CD8-positive, alpha-beta memory T cell (primary cell): Measurements from ENCODE around the gene CALHM4. TPM values are rescaled to one million over a fixed set of nuclear protein-coding genes. Genes with fewer than 3 reads are reported as not detected.

Source experiments
- CTCF ChIA-PET: fragments of 350-600 bp; sonication (Branson Sonifier 250); formaldehyde crosslinking; loops from one replicate; lab custom pipeline; 2021; ENCODE audit warnings: antibody characterized with exemption; lab: Charles Lee
- POLR2A ChIA-PET: fragments of 350-600 bp; sonication (Branson Sonifier 250); formaldehyde crosslinking; loops from one replicate; lab custom pipeline; 2021; ENCODE audit warnings: antibody characterized with exemption; lab: Charles Lee
- DNase-seq, 5 donors: peaks; one replicate each; pipeline versions ENCODE4 v3.0.0 to v3.0.0-alpha.2; 2020 to 2022; ENCODE audit warnings: mixed read lengths in 1 of 5
- H3K27ac ChIP-seq: one replicate; pipeline ENCODE4 v1.7.0; 2013; ENCODE audit warnings: low read depth, mild to moderate bottlenecking, low read length, moderate library complexity
- H3K27me3 ChIP-seq: 2 replicates; pipeline ENCODE4 v1.7.0; 2013; ENCODE audit warnings: low read length, mild to moderate bottlenecking; ENCODE audit not compliant: insufficient read depth, poor library complexity, severe bottlenecking
- H3K36me3 ChIP-seq: 2 replicates; pipeline ENCODE4 v1.7.0; 2013; ENCODE audit warnings: mild to moderate bottlenecking, low read length, moderate library complexity; ENCODE audit not compliant: insufficient read depth
- H3K4me1 ChIP-seq: 2 replicates; pipeline ENCODE4 v1.7.0; 2013; ENCODE audit warnings: mild to moderate bottlenecking, low read length, moderate library complexity; ENCODE audit not compliant: insufficient read depth
- H3K4me3 ChIP-seq: 2 replicates; pipeline ENCODE4 v1.7.0; 2013; ENCODE audit warnings: mild to moderate bottlenecking, low read length
- H3K9me3 ChIP-seq: 2 replicates; pipeline ENCODE4 v1.7.0; 2013; ENCODE audit warnings: mild to moderate bottlenecking, low read length
- H3K27ac Mint-ChIP-seq, 8 donors: one replicate each; pipeline ENCODE4 v1.8.0; 2020 to 2021; ENCODE audit warnings: mixed read lengths in 8 of 8, mild to moderate bottlenecking in 6 of 8, inconsistent platforms in 3 of 8, moderate library complexity in 3 of 8
- H3K27me3 Mint-ChIP-seq, 2 donors: one replicate each; pipeline ENCODE4 v1.8.0; 2020 to 2021; ENCODE audit warnings: mixed read lengths in 2 of 2, mild to moderate bottlenecking in 1 of 2, moderate library complexity in 1 of 2
- H3K36me3 Mint-ChIP-seq, 3 donors: one replicate each; pipeline ENCODE4 v1.8.0; 2020 to 2021; ENCODE audit warnings: mixed read lengths in 3 of 3, inconsistent platforms in 1 of 3, mild to moderate bottlenecking in 1 of 3
- H3K4me1 Mint-ChIP-seq, 3 donors: one replicate each; pipeline ENCODE4 v1.8.0; 2020 to 2021; ENCODE audit warnings: mixed read lengths in 3 of 3, inconsistent platforms in 1 of 3, mild to moderate bottlenecking in 1 of 3
- H3K4me3 Mint-ChIP-seq, 7 donors: one replicate each; pipeline ENCODE4 v1.8.0; 2020 to 2021; ENCODE audit warnings: mixed read lengths in 7 of 7, mild to moderate bottlenecking in 6 of 7, moderate library complexity in 4 of 7, inconsistent platforms in 2 of 7
- H3K9me3 Mint-ChIP-seq, 5 donors: one replicate each; pipeline ENCODE4 v1.8.0; 2020 to 2022; ENCODE audit warnings: mixed read lengths in 5 of 5, mild to moderate bottlenecking in 3 of 5, moderate library complexity in 2 of 5, inconsistent platforms in 1 of 5
- polyA plus RNA-seq: library from polyadenylated mRNA; unstranded; fragments of 300-500 nt; fragmentation: Illumina TruSeq; gene quantifications from one replicate; pipeline ENCODE4 v1.2.3, GENCODE V29; 2021
- total RNA-seq, 2 experiments: library from RNA; stranded (reverse); gene quantifications; one replicate each; pipeline ENCODE4 v1.2.3, GENCODE V29; 2021

CALHM4 gene
- total RNA-seq (not detected), polyA plus RNA-seq (not detected)

GRCh38 chr6:116553451-116553850, at the start of gene CALHM4:
Gene CALHM4 (plus strand): TSS chr6:116553751. CDS start chr6:116553794, 43 bp downstream.
- peaks cover 4 to 32% of the 10 kb centered on the region in 2 donors for H3K27me3 Mint-ChIP-seq
- ChIA-PET POLR2A (no interaction called here), CTCF (interaction anchor here (1.0 to 1.4 kb wide), 2 partner anchors 8 to 10 kb away, joined by 4 to 6 read pairs; no protein-coding TSS in a partner anchor)
- H3K27me3 ChIP-seq: no peaks in the 10 kb centered on the region
- H3K9me3 Mint-ChIP-seq: no peaks in the 10 kb centered on the region
- H3K36me3 ChIP-seq: no peaks in the 10 kb centered on the region
- H3K27ac Mint-ChIP-seq: no peak within 1 kb of the TSS
- no peak within 1 kb of the TSS for H3K27ac ChIP-seq
- H3K4me1 Mint-ChIP-seq: no peaks in the 10 kb centered on the region
- H3K4me3 Mint-ChIP-seq: no peak within 1 kb of the TSS
- H3K9me3 ChIP-seq: no peaks in the 10 kb centered on the region
- H3K4me3 ChIP-seq: no peak within 1 kb of the TSS
- H3K36me3 Mint-ChIP-seq: no peaks in the 10 kb centered on the region
- DNase-seq: no peak
- H3K4me1 ChIP-seq: no peaks in the 10 kb centered on the region

DNA sequence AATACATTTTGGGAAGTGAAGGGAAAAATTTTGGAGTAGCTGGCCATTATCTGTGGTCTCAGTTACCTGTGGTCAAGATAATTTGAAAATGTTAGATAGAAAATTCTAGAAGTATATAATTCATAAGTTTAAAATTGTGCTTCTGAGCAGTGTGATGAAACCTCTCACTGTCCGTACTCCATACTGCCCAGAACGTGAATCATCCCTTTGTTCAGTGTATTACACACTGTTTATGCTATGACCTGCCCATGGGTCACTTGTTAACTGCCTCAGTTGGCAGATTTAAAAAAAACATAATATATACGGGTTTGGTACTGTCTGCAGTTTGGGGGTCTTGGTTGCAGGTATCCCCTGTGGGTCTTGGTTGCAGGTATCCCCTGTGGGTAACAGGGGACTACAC, 46.2 kb upstream of the CALHM4 start:
- Histone ChIP-seq H3K27me3 (no peaks in the 10 kb centered on the region), H3K36me3 (no peaks in the 10 kb centered on the region), H3K9me3 (no peaks in the 10 kb centered on the region), H3K4me1 (no peaks in the 10 kb centered on the region), H3K4me3 (no peak overlapping the region), H3K27ac (no peak overlapping the region)
- DNase-seq: no peak
- H3K4me1 Mint-ChIP-seq: no peaks in the 10 kb centered on the region
- ChIA-PET POLR2A (no interaction called here), CTCF (no interaction called here)
- H3K9me3 Mint-ChIP-seq: peaks cover 2 to 16% (median 10%) of the 10 kb centered on the region in 5 donors
- peaks cover 0 to 13% (median 0%) of the 10 kb centered on the region in 3 donors for H3K36me3 Mint-ChIP-seq
- H3K4me3 Mint-ChIP-seq: no peak overlapping the region
- H3K27ac Mint-ChIP-seq: no peak overlapping the region
- peaks cover 30 to 35% of the 10 kb centered on the region in 2 donors for H3K27me3 Mint-ChIP-seq

GRCh38 chr6:116508527-116508926, 45.0 kb upstream of the CALHM4 start:
- DNase-seq: no peak
- Mint-ChIP-seq H3K4me1 (no peaks in the 10 kb centered on the region), H3K27me3 (peaks cover 18 to 25% of the 10 kb centered on the region in 2 donors), H3K4me3 (no peak overlapping the region), H3K27ac (no peak overlapping the region), H3K36me3 (peaks cover 0 to 6% (median 0%) of the 10 kb centered on the region in 3 donors), H3K9me3 (peaks cover 2 to 13% (median 5%) of the 10 kb centered on the region in 5 donors)
- no peaks in the 10 kb centered on the region for H3K9me3 ChIP-seq
- ChIA-PET CTCF (no interaction called here), POLR2A (no interaction called here)
- no peaks in the 10 kb centered on the region for H3K27me3 ChIP-seq
- H3K4me3 ChIP-seq: no peak overlapping the region
- H3K4me1 ChIP-seq: no peaks in the 10 kb centered on the region
- H3K36me3 ChIP-seq: no peaks in the 10 kb centered on the region
- no peak overlapping the region for H3K27ac ChIP-seq

- Histone ChIP-seq H3K27ac (no peak within 1 kb of the TSS), H3K4me3 (no peak within 1 kb of the TSS), H3K4me1 (no peaks in the 10 kb centered on the region), H3K27me3 (no peaks in the 10 kb centered on the region), H3K36me3 (no peaks in the 10 kb centered on the region), H3K9me3 (no peaks in the 10 kb centered on the region)
- Mint-ChIP-seq H3K27me3 (peaks cover 0 to 10% of the 10 kb centered on the region in 2 donors), H3K27ac (no peak within 1 kb of the TSS), H3K9me3 (peaks cover 0 to 6% (median 4%) of the 10 kb centered on the region in 5 donors), H3K4me3 (no peak within 1 kb of the TSS), H3K4me1 (no peaks in the 10 kb centered on the region), H3K36me3 (peaks cover 0 to 6% (median 0%) of the 10 kb centered on the region in 3 donors)
- ChIA-PET POLR2A (no interaction called here), CTCF (no interaction called here)
- no peak for DNase-seq
These were observed 42.0 kb upstream of the CALHM4 start, which contains the start of gene CALHM5 for GRCh38 chr6:116511424-116512110. Gene CALHM5 (plus strand): TSS chr6:116511639. CDS start chr6:116511697, 58 bp downstream.

DNA sequence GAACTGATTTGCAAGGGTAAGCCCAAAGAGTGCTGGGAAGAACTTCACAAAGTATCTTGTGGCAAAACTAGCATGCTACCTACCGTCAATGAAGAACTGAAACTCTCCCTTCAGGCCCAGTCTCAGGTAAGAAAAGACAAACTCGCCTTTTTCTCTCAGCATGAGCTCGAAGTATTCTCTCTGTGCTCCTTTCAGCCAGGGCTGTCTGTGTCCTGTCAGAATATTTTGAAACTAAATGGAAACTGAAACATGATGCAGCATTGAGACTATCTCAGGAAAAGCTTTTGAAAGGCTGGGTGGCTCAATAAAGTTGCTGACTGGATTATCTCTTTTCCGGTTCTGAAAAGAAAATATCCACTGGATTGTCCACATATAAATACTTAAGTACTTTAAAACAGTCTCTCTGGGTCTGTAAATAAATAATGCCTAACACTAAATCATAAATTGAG, 41.4 kb upstream of the CALHM4 start:
- no peaks in the 10 kb centered on the region for H3K4me1 Mint-ChIP-seq
- CTCF ChIA-PET: no interaction called here

DNA sequence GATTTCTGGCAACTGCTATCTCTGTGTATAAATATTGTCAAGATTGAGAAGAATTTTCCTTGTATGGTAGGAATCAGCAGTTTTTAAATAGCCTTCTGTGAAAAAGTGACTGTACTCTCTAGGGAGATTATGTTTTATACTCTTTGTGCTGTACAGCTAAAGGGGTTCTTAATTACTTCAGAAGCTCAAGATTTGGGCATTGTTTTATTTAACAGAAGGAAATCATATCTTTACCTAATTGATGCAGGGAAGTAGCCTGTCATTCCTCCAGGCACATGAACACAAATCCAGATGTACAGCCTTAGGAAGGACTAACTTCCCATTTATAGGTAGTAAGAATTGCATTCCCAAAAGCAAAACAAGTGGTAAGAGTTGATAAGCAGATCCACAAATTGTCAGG, 40.8 kb upstream of the CALHM4 start:
- H3K4me1 Mint-ChIP-seq: no peaks in the 10 kb centered on the region
- Histone ChIP-seq H3K27me3 (no peaks in the 10 kb centered on the region), H3K4me1 (no peaks in the 10 kb centered on the region), H3K9me3 (no peaks in the 10 kb centered on the region), H3K4me3 (no peak overlapping the region), H3K27ac (no peak overlapping the region), H3K36me3 (no peaks in the 10 kb centered on the region)
- no peak overlapping the region for H3K27ac Mint-ChIP-seq
- H3K27me3 Mint-ChIP-seq: peaks cover 0 to 6% of the 10 kb centered on the region in 2 donors
- H3K9me3 Mint-ChIP-seq: peaks cover 0 to 6% (median 4%) of the 10 kb centered on the region in 5 donors
- CTCF ChIA-PET: no interaction called here
- H3K4me3 Mint-ChIP-seq: no peak overlapping the region
- POLR2A ChIA-PET: no interaction called here
- no peak for DNase-seq
- peaks cover 0 to 6% (median 0%) of the 10 kb centered on the region in 3 donors for H3K36me3 Mint-ChIP-seq

More for the DNA sequence above, 41.4 kb upstream of the CALHM4 start:
- H3K27ac ChIP-seq: no peak overlapping the region
- no peak overlapping the region for H3K4me3 Mint-ChIP-seq
- POLR2A ChIA-PET: no interaction called here
- no peaks in the 10 kb centered on the region for H3K4me1 ChIP-seq
- H3K27ac Mint-ChIP-seq: no peak overlapping the region
- H3K27me3 ChIP-seq: no peaks in the 10 kb centered on the region
- peaks cover 0 to 8% of the 10 kb centered on the region in 2 donors for H3K27me3 Mint-ChIP-seq
- DNase-seq: no peak
- no peaks in the 10 kb centered on the region for H3K9me3 ChIP-seq
- H3K9me3 Mint-ChIP-seq: peaks cover 0 to 6% (median 4%) of the 10 kb centered on the region in 5 donors
- H3K4me3 ChIP-seq: no peak overlapping the region
- no peaks in the 10 kb centered on the region for H3K36me3 ChIP-seq
- peaks cover 0 to 6% (median 0%) of the 10 kb centered on the region in 3 donors for H3K36me3 Mint-ChIP-seq

DNA sequence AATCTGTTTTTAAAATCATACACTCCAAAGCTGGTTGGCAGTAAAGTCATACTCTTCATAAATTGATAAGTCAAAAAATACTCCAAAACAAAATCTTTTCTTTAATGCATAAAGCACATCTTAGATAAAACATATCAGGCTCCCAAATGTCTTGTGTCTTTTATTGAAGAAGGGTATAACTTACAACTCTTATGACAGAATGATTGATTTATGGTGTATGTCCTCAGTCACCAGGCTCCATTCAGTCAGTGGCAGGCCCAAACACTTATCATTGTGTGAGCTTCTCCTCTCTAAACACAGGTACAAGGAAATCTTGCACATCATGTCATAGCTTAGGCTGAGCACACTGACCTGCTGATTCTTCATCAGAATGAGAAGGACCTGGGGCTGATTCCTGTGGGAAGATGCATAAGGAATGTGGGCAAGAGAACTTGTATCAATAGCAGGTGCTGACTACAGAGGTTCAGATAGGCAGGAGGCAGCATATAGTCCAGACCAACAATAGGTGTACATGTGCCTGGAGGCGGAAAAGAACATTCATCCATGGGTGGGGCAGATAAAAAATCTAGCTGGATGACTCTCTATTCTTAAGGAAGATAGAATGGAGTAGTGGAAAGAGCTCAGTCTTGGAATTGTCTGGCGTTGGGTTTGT, 40.2 kb upstream of the CALHM4 start:
- no peak overlapping the region for H3K4me3 Mint-ChIP-seq
- H3K27me3 Mint-ChIP-seq: peaks cover 4% of the 10 kb centered on the region in 2 donors
- H3K27ac Mint-ChIP-seq: no peak overlapping the region
- Histone ChIP-seq H3K4me1 (no peaks in the 10 kb centered on the region), H3K9me3 (no peaks in the 10 kb centered on the region), H3K4me3 (no peak overlapping the region), H3K27me3 (no peaks in the 10 kb centered on the region), H3K27ac (no peak overlapping the region), H3K36me3 (no peaks in the 10 kb centered on the region)
- H3K36me3 Mint-ChIP-seq: peaks cover 0 to 3% (median 0%) of the 10 kb centered on the region in 3 donors
- CTCF ChIA-PET: no interaction called here
- H3K4me1 Mint-ChIP-seq: no peaks in the 10 kb centered on the region
- H3K9me3 Mint-ChIP-seq: peaks cover 0 to 6% (median 3%) of the 10 kb centered on the region in 5 donors
- DNase-seq: no peak
- POLR2A ChIA-PET: no interaction called here

GRCh38 chr6:116514111-116514510, 39.4 kb upstream of the CALHM4 start:
- H3K4me1 Mint-ChIP-seq: no peaks in the 10 kb centered on the region
- H3K4me3 ChIP-seq: no peak overlapping the region
- H3K4me3 Mint-ChIP-seq: no peak overlapping the region
- peaks cover under 1 to 9% of the 10 kb centered on the region in 2 donors for H3K27me3 Mint-ChIP-seq
- H3K4me1 ChIP-seq: no peaks in the 10 kb centered on the region
- no peaks in the 10 kb centered on the region for H3K36me3 Mint-ChIP-seq
- no peak for DNase-seq
- no peaks in the 10 kb centered on the region for H3K9me3 ChIP-seq
- H3K36me3 ChIP-seq: no peaks in the 10 kb centered on the region
- H3K9me3 Mint-ChIP-seq: peaks cover 0 to 5% (median 2%) of the 10 kb centered on the region in 5 donors
- ChIA-PET CTCF (interaction anchor here (1.3 kb wide), 1 partner anchor 70 kb away, joined by 3 read pairs; no protein-coding TSS in a partner anchor), POLR2A (no interaction called here)
- H3K27me3 ChIP-seq: no peaks in the 10 kb centered on the region
- H3K27ac Mint-ChIP-seq: no peak overlapping the region
- no peak overlapping the region for H3K27ac ChIP-seq
